GM10248 (cell line): ENCODE results near the gene DAB2IP.

ENCODE experiments used
- CTCF ChIA-PET: fragments of 300-600 bp; sonication (Branson Sonifier 250); formaldehyde crosslinking; extraction: SDS; loops from one replicate; lab custom pipeline; 2021; ENCODE audit warnings: antibody characterized with exemption; lab: Yijun Ruan, JAX
- POLR2A ChIA-PET: fragments of 350-650 bp; sonication (Branson Sonifier 250); formaldehyde crosslinking; extraction: SDS; loops from one replicate; lab custom pipeline; 2020; ENCODE audit warnings: antibody characterized with exemption; lab: Yijun Ruan, JAX
- DNase-seq: peaks from one replicate; pipeline ENCODE4 v3.0.0; 2012; ENCODE audit errors: extremely low spot score
- CTCF ChIP-seq: IDR thresholded peaks from 2 replicates; pipeline ENCODE4 v1.5.1; 2012; ENCODE audit warnings: mild to moderate bottlenecking, low read depth; ENCODE audit errors: extremely low read depth, missing control alignments, control extremely low read depth

Gene DAB2IP

DNA sequence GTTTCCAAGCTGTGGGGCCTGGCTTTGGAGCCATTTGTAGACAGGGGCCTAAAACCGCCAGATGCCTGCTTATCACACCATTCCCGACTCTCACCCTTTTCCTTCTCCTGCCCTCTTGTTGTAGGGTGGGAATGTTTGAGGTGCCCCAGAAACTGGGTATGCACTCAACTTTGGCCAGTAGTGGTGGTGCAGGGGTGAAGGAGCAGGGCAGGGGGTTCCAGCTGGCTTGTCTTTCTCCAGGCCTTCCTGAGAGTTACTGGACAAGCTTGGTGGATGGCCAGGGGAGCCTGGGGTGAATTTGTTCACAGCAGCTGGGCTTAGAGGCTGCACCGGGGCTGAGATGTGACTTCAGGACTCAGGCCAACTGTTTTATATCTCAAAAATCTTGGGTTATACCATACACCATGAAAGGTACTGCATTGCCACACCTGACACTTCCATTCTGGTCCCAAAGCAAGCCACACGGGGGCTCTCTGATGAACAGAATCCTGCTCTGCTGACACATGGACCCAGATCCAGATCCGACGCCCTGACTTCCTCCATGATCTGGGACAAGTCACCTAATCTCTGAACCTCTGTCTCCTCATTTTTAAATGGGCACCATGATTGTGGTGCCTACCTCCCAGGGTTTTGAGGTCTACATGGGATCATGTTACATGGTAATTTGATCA, 62.1 kb downstream of the DAB2IP start:
- ChIA-PET POLR2A (no interaction called here), CTCF (no interaction called here)
- TF ChIP-seq CTCF: no peak
- DNase-seq: no peak

- POLR2A ChIA-PET: no interaction called here
- no peak for TF ChIP-seq CTCF
- CTCF ChIA-PET: interaction anchor here (1.2 kb wide), 1 partner anchor 15 kb away, joined by 3 read pairs; no protein-coding TSS in a partner anchor
- DNase-seq: no peak
Observed at GRCh38 chr9:121714075-121714705, 62.8 kb downstream of the DAB2IP start.

GRCh38 chr9:121714873-121715272, 63.4 kb downstream of the DAB2IP start:
- no peak for TF ChIP-seq CTCF
- ChIA-PET CTCF (interaction anchor here (0.6 to 1.2 kb wide), 3 partner anchors 11 to 37 kb away, joined by 3 read pairs; no protein-coding TSS in a partner anchor), POLR2A (no interaction called here)
- DNase-seq: no peak

DNA sequence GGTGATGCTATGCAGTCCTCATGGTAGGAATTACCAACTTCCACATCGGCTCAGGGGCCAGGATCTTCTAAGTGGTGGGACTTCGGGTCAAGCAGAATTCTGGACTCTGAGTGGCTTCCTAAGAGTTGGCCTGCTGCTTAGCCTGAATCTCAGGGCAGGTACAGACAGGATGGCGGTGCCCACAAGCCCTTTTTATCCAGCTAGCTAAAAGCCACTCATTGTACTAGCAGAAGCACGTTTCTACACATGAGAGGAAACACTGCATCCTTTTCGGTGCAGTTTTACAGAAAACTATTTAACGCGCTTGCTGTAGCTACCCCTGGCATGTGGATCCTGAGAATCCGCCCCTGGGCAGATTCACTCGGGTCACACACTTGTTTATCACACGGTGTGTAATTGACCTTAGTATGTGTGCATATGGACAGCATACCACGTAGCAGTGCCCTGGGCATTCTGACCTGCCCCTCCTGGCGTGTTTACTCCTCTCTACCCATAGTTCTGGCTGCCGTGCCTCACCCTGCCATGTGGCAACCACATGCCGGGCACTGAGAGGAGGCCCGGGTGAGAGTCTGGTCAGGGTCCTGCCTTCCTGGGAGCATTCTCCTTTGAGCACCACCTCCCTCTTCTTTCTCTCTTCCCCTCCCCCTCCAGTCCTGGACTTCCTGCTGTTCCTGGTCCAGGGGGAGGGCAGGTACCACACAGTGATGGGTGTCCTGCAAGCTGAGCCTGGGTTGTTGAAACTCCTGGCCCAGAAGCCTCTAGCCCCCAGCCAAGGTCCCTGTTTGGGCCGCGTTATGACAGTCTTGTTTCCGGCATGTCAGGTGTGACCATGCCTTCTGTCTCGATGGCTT, 65.9 kb downstream of the DAB2IP start:
- CTCF ChIA-PET: no interaction called here
- no peak for DNase-seq
- no peak for TF ChIP-seq CTCF
- POLR2A ChIA-PET: no interaction called here

DNA sequence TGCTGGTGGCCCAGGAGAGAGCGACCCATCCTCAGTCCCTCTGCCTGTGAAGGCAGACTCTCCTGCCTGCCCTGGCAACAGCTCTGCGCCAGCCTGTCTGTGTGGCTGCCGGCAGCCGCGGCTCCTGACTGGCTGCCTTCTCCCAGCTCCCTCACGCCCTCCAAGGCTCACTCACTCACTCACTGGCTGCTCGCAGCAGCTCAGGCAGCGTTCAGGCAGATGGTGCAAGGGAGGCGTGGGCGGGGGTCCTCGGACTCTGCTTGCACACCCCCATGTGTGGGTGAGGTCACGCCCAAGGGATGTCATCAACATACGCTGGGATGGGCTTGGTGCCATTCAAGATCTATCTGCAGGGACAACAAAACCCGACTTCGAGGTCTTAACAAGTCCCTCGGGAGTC, 66.7 kb downstream of the DAB2IP start:
- CTCF ChIA-PET: interaction anchor here (1.0 kb wide), 1 partner anchor 24 kb away, joined by 3 read pairs; no protein-coding TSS in a partner anchor
- no peak for TF ChIP-seq CTCF
- no peak for DNase-seq

GRCh38 chr9:121718501-121718900, 67.1 kb downstream of the DAB2IP start:
- CTCF ChIA-PET: interaction anchor here (0.9 to 1.0 kb wide), 2 partner anchors 12 to 24 kb away, joined by 3 read pairs; no protein-coding TSS in a partner anchor
- POLR2A ChIA-PET: no interaction called here
- TF ChIP-seq CTCF: no peak
- no peak for DNase-seq

More for the DNA sequence above, 66.7 kb downstream of the DAB2IP start:
- POLR2A ChIA-PET: no interaction called here
